Smooth muscle cell (in vitro differentiated cells): ENCODE measurements around the gene MYEOV. TPM values are rescaled to one million over a fixed set of nuclear protein-coding genes. Genes with fewer than 3 reads are reported as not detected.

Source experiments
- DNase-seq: peaks from one replicate; lab custom pipeline; 2025; ENCODE audit not compliant: unreplicated experiment; lab: John Stamatoyannopoulos, UW
- H2AFZ ChIP-seq: fragments of 200-600 bp; sonication (generic); 2 replicates; pipeline ENCODE4 v1.6.0; 2016; ENCODE audit warnings: antibody characterized with exemption, low read depth, mild to moderate bottlenecking
- H3F3A ChIP-seq: fragments of 200-600 bp; sonication (generic); 2 replicates; pipeline ENCODE4 v1.6.0; 2017; ENCODE audit warnings: antibody characterized with exemption, low read depth
- H3K27ac ChIP-seq: fragments of 200-600 bp; sonication (generic); 2 replicates; pipeline ENCODE4 v1.5.1; 2016; ENCODE audit warnings: low read depth, mild to moderate bottlenecking
- H3K27me3 ChIP-seq: fragments of 200-600 bp; sonication (generic); 2 replicates; pipeline ENCODE4 v1.6.1; 2016; ENCODE audit warnings: low read depth, mild to moderate bottlenecking
- H3K36me3 ChIP-seq: fragments of 200-600 bp; sonication (generic); 2 replicates; pipeline ENCODE4 v1.5.1; 2016; ENCODE audit warnings: low read depth
- H3K4me1 ChIP-seq: fragments of 200-600 bp; sonication (generic); 2 replicates; pipeline ENCODE4 v1.5.1; 2016; ENCODE audit warnings: low read depth
- H3K4me2 ChIP-seq: fragments of 200-600 bp; sonication (generic); 2 replicates; pipeline ENCODE4 v1.6.0; 2016; ENCODE audit warnings: mild to moderate bottlenecking
- H3K4me3 ChIP-seq: fragments of 200-600 bp; sonication (generic); 2 replicates; pipeline ENCODE4 v1.5.1; 2016; ENCODE audit warnings: mild to moderate bottlenecking
- H3K79me2 ChIP-seq: fragments of 200-600 bp; sonication (generic); 2 replicates; pipeline ENCODE4 v1.6.0; 2016; ENCODE audit warnings: low read depth, mild to moderate bottlenecking
- H3K9ac ChIP-seq: fragments of 200-600 bp; sonication (generic); 2 replicates; pipeline ENCODE4 v1.6.0; 2016; ENCODE audit warnings: low read depth
- H3K9me3 ChIP-seq: fragments of 200-600 bp; sonication (generic); replicated peaks from 2 replicates; pipeline ENCODE4 v1.5.1; 2016; ENCODE audit warnings: low read depth
- H4K20me1 ChIP-seq: fragments of 200-600 bp; sonication (generic); 2 replicates; pipeline ENCODE4 v1.6.0; 2016; ENCODE audit warnings: low read depth
- WGBS: methylation state at CpG from one replicate; pipeline ENCODE4 v1.1.7; 2016; ENCODE audit warnings: low lambda C conversion rate; 5-methylcytosine and 5-hydroxymethylcytosine counted together
- polyA plus RNA-seq: library from polyadenylated mRNA; unstranded; fragments of >200 nt; fragmentation: Nextera tagmentation; extraction: Ambion mirVana; gene quantifications from 2 replicates; pipeline ENCODE4 v1.2.1, GENCODE V29; 2016
- total RNA-seq: library from RNA; depleted of rRNA; stranded (reverse); fragments of >200 nt; gene quantifications from 2 replicates; pipeline ENCODE4 v1.2.3, GENCODE V29; 2014
- TF ChIP-seq, protein P1 (sequence below): fragments of 200-600 bp; sonication (generic); IDR thresholded peaks from 2 replicates; pipeline ENCODE4 v1.5.1; 2017; ENCODE audit warnings: borderline replicate concordance, mild to moderate bottlenecking, antibody characterized with exemption; ENCODE audit not compliant: insufficient read depth, poor library complexity, severe bottlenecking

The MYEOV gene
- total and polyA plus RNA-seq, 2 experiments from 2014 or later = 1.1 TPM; not detected in 1

DNA sequence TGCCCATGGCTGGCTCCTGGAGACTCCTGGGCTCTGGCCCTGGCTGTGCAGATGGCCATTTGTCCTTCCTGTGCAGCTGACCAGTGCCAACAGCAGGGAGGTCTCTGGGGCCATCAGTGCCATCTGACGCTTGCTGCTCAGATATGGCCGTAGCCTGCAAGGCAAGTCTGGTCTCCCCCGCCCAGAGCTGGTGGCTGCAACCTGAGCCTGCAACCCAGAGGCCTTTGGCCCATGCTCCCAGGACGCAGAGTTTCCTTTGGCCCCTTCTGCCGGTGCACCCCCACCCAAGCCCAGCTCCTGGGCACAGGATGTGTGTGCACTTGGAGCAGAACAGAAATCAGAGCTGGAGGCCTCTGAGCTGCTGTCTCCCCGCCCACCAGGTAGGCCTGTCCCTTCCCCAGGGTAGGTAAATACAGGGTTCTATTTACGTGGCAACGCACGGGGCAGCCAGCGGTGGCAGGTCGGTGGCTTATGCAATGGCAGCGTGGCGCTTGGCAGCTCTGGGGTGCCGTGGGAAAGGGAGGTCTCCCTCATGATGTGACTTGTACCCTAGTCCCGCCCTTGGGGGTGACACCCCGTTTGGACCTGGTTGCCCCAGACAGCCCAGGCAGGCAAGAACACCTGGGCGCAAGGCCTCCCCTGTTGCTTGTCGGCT is 21.0 kb upstream of the MYEOV start:
- WGBS = 96% methylated on average over 18 of the region's 18 CpGs
- Histone ChIP-seq H3K4me2 (no peak overlapping the region), H3K27ac (no peak overlapping the region), H3K36me3 (no peaks in the 10 kb centered on the region), H3F3A (no peaks in the 10 kb centered on the region), H4K20me1 (no peaks in the 10 kb centered on the region), H3K9ac (no peak overlapping the region), H3K4me1 (no peaks in the 10 kb centered on the region), H2AFZ (no peak overlapping the region), H3K27me3 (peaks cover 4% of the 10 kb centered on the region), H3K4me3 (no peak overlapping the region), H3K79me2 (no peaks in the 10 kb centered on the region), H3K9me3 (no peaks in the 10 kb centered on the region)
- no peak for DNase-seq
- TF ChIP-seq, protein P1, sequence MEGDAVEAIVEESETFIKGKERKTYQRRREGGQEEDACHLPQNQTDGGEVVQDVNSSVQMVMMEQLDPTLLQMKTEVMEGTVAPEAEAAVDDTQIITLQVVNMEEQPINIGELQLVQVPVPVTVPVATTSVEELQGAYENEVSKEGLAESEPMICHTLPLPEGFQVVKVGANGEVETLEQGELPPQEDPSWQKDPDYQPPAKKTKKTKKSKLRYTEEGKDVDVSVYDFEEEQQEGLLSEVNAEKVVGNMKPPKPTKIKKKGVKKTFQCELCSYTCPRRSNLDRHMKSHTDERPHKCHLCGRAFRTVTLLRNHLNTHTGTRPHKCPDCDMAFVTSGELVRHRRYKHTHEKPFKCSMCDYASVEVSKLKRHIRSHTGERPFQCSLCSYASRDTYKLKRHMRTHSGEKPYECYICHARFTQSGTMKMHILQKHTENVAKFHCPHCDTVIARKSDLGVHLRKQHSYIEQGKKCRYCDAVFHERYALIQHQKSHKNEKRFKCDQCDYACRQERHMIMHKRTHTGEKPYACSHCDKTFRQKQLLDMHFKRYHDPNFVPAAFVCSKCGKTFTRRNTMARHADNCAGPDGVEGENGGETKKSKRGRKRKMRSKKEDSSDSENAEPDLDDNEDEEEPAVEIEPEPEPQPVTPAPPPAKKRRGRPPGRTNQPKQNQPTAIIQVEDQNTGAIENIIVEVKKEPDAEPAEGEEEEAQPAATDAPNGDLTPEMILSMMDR = no peak

DNA sequence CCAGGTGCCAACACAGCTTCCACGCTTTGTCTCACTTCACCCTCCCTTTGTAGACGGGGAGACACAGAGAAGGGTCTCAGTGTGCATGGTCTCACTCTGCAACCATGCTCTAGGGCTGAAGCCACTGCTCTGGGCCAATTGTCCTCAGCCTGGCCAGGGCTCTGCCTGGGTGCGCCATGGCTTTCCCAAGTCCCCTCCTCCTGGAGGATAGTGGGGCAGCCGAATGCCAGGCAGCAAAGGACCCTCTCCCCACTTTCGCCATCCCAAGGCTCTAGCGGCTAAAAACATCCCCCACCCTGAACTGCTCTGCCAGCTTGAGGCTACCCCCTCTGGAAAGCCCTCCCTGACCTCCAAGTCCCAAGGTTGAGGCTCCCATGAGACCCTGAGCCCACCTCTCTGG is 20.4 kb upstream of the MYEOV start:
- TF ChIP-seq, protein P1 = no peak
- Histone ChIP-seq H3K36me3 (no peaks in the 10 kb centered on the region), H3K4me1 (no peaks in the 10 kb centered on the region), H3K79me2 (no peaks in the 10 kb centered on the region), H3K27ac (no peak overlapping the region), H3K9ac (no peak overlapping the region), H3K27me3 (peaks cover 4% of the 10 kb centered on the region), H2AFZ (no peak overlapping the region), H3K4me2 (no peak overlapping the region), H3K9me3 (no peaks in the 10 kb centered on the region), H3F3A (no peaks in the 10 kb centered on the region), H3K4me3 (no peak overlapping the region), H4K20me1 (no peaks in the 10 kb centered on the region)
- 78% methylated on average over 6 of the region's 6 CpGs for WGBS
- no peak for DNase-seq

DNA sequence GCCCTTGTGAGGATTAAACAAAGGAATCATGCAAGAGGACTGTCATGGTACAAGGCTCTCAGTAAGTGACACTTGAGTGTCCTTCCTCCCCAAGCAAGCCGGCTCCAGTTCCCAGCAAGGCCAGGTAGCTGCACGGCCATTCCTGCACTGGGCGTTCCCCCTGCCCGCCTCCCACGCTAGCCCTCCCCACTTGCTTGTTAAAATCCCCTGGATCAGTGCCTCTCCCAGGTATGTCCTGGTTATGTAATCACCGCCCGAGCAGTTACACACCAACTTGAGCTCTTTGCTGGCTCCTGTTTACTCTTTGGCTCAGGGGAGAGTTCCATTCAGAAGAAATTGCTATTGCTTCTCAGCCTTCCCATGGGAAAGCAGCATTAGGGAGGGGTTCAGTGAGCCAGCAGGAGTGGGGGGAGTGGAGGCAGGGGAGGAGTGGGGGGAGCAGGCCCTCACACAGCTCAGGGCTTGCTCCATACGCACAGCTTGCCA is 19.4 kb upstream of the MYEOV start:
- Histone ChIP-seq H3K36me3 (no peaks in the 10 kb centered on the region), H3K79me2 (no peaks in the 10 kb centered on the region), H3K4me2 (no peak overlapping the region), H4K20me1 (no peaks in the 10 kb centered on the region), H3K4me1 (no peaks in the 10 kb centered on the region), H2AFZ (no peak overlapping the region), H3K4me3 (no peak overlapping the region), H3K27me3 (peaks cover 4% of the 10 kb centered on the region), H3K9me3 (no peaks in the 10 kb centered on the region), H3K9ac (no peak overlapping the region), H3K27ac (no peak overlapping the region), H3F3A (no peaks in the 10 kb centered on the region)
- no peak for DNase-seq
- TF ChIP-seq, protein P1 = no peak
- 73% methylated on average over 8 of the region's 8 CpGs for WGBS

DNA sequence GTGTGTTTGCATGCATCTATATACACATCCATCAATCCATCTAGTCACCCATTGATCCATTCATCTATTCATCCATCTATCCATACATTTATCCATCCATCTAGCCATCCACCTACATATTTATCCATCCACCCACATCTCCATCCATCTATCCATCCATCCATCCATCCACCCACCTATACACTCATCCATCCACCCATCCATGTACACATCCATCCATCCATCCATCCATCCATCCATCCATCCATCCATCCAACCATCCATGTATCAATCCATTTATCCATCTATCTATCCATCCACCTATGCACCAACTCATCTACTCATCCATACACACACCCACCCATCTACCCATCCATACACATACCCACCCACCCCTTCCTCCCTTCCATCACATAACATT is 18.8 kb upstream of the MYEOV start:
- Histone ChIP-seq H3K4me3 (no peak overlapping the region), H3K9me3 (no peaks in the 10 kb centered on the region), H3K27ac (no peak overlapping the region), H3K4me2 (no peak overlapping the region), H2AFZ (no peak overlapping the region), H3K79me2 (no peaks in the 10 kb centered on the region), H3K27me3 (peaks cover 4% of the 10 kb centered on the region), H4K20me1 (no peaks in the 10 kb centered on the region), H3K36me3 (no peaks in the 10 kb centered on the region), H3K9ac (no peak overlapping the region), H3F3A (no peaks in the 10 kb centered on the region), H3K4me1 (no peaks in the 10 kb centered on the region)
- DNase-seq = no peak
- TF ChIP-seq, protein P1 = no peak
